Activated T-cell treated with anti-CD3 and anti-CD28 coated beads, Interleukin-2, amount 50 U/mL, for 4 hours (primary cell): ENCODE data around the gene DNAJB9. TPM values are rescaled to one million over a fixed set of nuclear protein-coding genes. Genes with fewer than 3 reads are reported as not detected.
"Not testable (repeated sequence)": the region's sequence is repeated elsewhere in the genome, so short reads cannot be mapped to it uniquely, and the experiment has no call there.

Experiments
- ATAC-seq, 2 donors: fragments of 200-7000 bp; cut with Tn5 transposase; one replicate each; pipeline ENCODE4 v1.10.0; 2021
- DNase-seq: peaks from one replicate; pipeline ENCODE4 v3.0.0-alpha.2; 2020
- H3K27me3 Mint-ChIP-seq: one replicate; pipeline ENCODE4 v1.8.0; 2021; ENCODE audit warnings: low read depth, mixed read lengths
- H3K36me3 Mint-ChIP-seq: one replicate; pipeline ENCODE4 v1.8.0; 2022; ENCODE audit warnings: mixed read lengths; ENCODE audit not compliant: insufficient read depth
- H3K4me1 Mint-ChIP-seq: one replicate; pipeline ENCODE4 v1.8.0; 2021; ENCODE audit warnings: low read depth, mixed read lengths
- H3K4me3 Mint-ChIP-seq: one replicate; pipeline ENCODE4 v1.8.0; 2021; ENCODE audit warnings: mild to moderate bottlenecking, moderate library complexity, mixed read lengths
- H3K9me3 Mint-ChIP-seq: one replicate; pipeline ENCODE4 v1.8.0; 2021; ENCODE audit warnings: mixed read lengths
- total RNA-seq, 3 donors: library from RNA; stranded (reverse); gene quantifications; one replicate each; pipeline ENCODE4 v1.2.1, GENCODE V29; 2021

The DNAJB9 gene
- total RNA-seq, 3 donors from 2014 or later, result 10.2 to 14.6 (median 13.2) TPM

DNA sequence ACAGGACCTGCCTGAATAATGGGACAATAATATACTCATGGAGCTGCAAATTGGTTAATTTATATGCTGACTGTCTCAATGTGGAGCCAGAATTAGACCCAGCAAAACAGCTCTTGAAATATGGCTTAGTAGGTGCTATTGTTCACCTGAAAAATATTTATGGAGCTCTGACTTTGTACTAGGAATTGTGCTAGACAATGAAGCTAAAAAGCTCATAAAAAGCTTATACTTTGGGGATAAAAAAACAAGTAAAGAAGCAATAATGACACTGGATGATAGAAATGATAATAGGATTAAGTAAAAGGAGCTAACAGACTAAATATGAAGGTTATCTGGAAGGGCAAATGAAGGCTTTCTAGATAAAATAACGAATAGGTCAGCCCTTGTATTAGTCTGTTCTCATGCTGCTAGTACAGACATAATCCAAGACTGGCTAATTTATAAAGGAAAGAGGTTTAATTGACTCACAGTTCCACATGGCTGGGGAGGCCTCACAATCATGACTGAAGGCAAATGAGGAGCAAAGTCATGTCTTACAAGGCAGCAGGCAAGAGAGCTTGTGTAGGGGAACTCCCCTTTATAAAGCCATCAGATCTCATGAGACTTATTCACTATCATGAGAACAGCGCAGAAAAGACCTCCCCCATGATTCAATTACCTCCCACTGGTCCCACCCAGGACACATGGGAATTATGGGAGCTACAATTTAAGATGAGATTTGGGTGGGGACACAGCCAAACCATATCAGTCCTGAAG lies 21.4 kb upstream of the DNAJB9 start:
- not testable (repeated sequence) for ATAC-seq, H3K4me1 Mint-ChIP-seq, DNase-seq, H3K36me3 Mint-ChIP-seq, H3K27me3 Mint-ChIP-seq, H3K4me3 Mint-ChIP-seq, H3K9me3 Mint-ChIP-seq

GRCh38 chr7:108556665-108557064 lies 13.0 kb upstream of the DNAJB9 start:
- ATAC-seq, H3K4me3 Mint-ChIP-seq, DNase-seq, H3K27me3 Mint-ChIP-seq, H3K4me1 Mint-ChIP-seq: not testable (repeated sequence)
- Mint-ChIP-seq H3K36me3 (peaks cover 20% of the 10 kb centered on the region), H3K9me3 (peaks cover 19% of the 10 kb centered on the region)

- H3K27me3 Mint-ChIP-seq, result no peaks in the 10 kb centered on the region
- no peak overlapping the region for H3K4me3 Mint-ChIP-seq
These were observed 12.5 kb upstream of the DNAJB9 start for GRCh38 chr7:108557191-108557590.

GRCh38 chr7:108557617-108558016 lies 12.1 kb upstream of the DNAJB9 start:
- no peaks in the 10 kb centered on the region for H3K27me3 Mint-ChIP-seq
- DNase-seq (no peak), ATAC-seq (no peak)
- no peaks in the 10 kb centered on the region for H3K4me1 Mint-ChIP-seq
- H3K4me3 Mint-ChIP-seq, result no peak overlapping the region
- peaks cover 19% of the 10 kb centered on the region for H3K9me3 Mint-ChIP-seq
- peaks cover 23% of the 10 kb centered on the region for H3K36me3 Mint-ChIP-seq

More at GRCh38 chr7:108557191-108557590, 12.5 kb upstream of the DNAJB9 start:
- no peak for ATAC-seq
- Mint-ChIP-seq H3K9me3 (peaks cover 19% of the 10 kb centered on the region), H3K4me1 (peaks cover under 1% of the 10 kb centered on the region), H3K36me3 (peaks cover 21% of the 10 kb centered on the region)
- DNase-seq, result no peak

DNA sequence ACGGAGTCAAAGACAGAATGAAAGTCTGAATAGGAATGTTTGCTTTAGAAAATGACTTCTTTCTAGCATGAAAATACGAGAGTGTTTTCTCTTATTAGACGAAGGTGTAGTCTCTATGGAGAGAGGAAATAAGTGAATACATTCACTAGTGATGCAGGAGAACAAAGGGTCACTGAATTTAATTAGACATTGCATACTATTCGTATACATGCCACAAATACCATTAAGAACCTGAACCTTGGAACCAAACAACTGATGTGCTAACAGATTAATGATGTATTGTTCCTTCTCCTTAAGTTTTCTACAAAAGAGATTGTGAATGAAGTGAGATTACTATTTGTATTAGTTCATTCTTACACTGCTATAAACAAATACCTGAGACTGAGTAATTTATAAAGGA lies 10.4 kb upstream of the DNAJB9 start:
- ATAC-seq (no peak), DNase-seq (no peak)
- Mint-ChIP-seq H3K4me1 (peaks cover 4% of the 10 kb centered on the region), H3K4me3 (no peak overlapping the region), H3K9me3 (peaks cover 19% of the 10 kb centered on the region), H3K27me3 (no peaks in the 10 kb centered on the region), H3K36me3 (peaks cover 28% of the 10 kb centered on the region)

DNA sequence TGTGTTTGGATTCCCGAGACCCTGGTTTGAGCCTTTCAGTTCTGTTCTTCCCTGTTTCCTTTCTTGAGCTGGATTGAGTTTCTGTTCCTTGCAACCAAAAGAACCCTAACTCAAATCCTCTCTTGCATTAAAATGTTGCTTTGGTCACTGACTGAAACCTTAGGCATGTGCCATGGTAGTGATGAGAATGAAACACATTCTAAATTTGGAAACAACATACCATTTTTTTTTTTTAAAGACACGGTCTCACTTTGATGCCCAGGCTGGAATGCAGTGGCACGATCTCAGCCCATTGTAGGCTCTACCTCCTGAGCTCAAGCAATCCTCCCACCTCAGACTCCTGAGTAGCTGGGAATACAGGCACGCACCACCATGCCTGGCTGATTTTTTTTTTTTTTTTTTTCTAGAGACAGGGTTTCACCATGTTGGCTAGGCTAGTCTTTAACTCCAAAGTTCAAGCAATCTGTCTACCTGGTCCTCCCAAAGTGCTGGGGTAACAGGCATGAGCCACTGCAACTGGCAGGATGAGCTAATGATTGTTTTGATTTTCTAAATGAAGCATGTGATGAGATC lies 8.5 kb upstream of the DNAJB9 start:
- Mint-ChIP-seq H3K36me3 (peaks cover 43% of the 10 kb centered on the region), H3K27me3 (no peaks in the 10 kb centered on the region), H3K9me3 (peaks cover 19% of the 10 kb centered on the region), H3K4me1 (peaks cover 10% of the 10 kb centered on the region), H3K4me3 (no peak overlapping the region)
- DNase-seq (no peak), ATAC-seq (no peak)

GRCh38 chr7:108565987-108566386 lies 3.7 kb upstream of the DNAJB9 start:
- ATAC-seq, result no peak
- no peak for DNase-seq
- no peaks in the 10 kb centered on the region for H3K9me3 Mint-ChIP-seq
- H3K27me3 Mint-ChIP-seq, result no peaks in the 10 kb centered on the region
- no peak overlapping the region for H3K4me3 Mint-ChIP-seq
- H3K4me1 Mint-ChIP-seq, result peaks cover 29% of the 10 kb centered on the region
- H3K36me3 Mint-ChIP-seq, result peaks cover 31% of the 10 kb centered on the region

GRCh38 chr7:108568801-108569380 lies 783 bp upstream of the DNAJB9 start:
- H3K4me1 Mint-ChIP-seq, result peaks cover 50% of the 10 kb centered on the region
- H3K36me3 Mint-ChIP-seq, result peaks cover 32% of the 10 kb centered on the region
- ATAC-seq (no peak), DNase-seq (no peak)
- no peaks in the 10 kb centered on the region for H3K9me3 Mint-ChIP-seq
- H3K27me3 Mint-ChIP-seq, result no peaks in the 10 kb centered on the region
- H3K4me3 Mint-ChIP-seq, result peak overlapping the region; percentile 96

DNA sequence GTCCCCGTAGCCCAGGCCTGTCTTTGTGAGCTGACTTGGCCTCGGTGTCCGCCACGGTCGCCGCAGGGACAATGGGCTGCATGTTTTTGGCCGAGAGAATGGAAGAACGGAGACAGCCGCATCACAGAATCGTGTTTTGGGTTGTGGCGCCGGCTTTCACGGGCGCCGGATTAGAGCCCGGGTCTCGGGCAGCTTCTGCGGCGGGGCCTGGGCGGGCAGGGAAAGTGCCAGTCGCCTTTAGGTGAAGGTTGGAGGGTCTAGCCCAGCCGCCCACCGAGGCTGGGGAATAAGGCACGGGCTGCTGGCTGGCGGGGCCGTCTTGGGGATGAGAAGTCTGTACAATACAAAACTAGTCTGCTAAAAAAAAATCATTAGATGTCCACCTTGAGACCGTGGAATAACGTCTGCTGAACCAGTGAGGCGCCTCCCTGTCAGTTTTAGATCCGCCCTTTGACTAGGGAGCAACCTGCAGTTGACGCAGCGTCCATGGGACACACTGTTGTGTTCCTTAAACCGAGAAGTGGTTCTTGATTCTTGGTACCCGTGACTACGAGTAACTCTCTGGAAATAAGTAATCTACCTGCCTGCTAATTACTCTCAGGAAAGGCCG lies 577 bp downstream of the DNAJB9 start:
- Mint-ChIP-seq H3K4me1 (peaks cover 52% of the 10 kb centered on the region), H3K4me3 (peak overlapping the region; percentile 96), H3K9me3 (no peaks in the 10 kb centered on the region), H3K27me3 (no peaks in the 10 kb centered on the region), H3K36me3 (peaks cover 31% of the 10 kb centered on the region)
- DNase-seq, result peak; percentile 22
- ATAC-seq, result peak; percentile 1 to 22

GRCh38 chr7:108572480-108572879 lies 2.8 kb downstream of the DNAJB9 start:
- Mint-ChIP-seq H3K4me1 (peaks cover 45% of the 10 kb centered on the region), H3K36me3 (peaks cover 37% of the 10 kb centered on the region)
- no peak for ATAC-seq

GRCh38 chr7:108575156-108575555 lies 5.5 kb downstream of the DNAJB9 start:
- H3K9me3 Mint-ChIP-seq, result peaks cover 3% of the 10 kb centered on the region
- no peak for ATAC-seq
- no peak for DNase-seq
- no peaks in the 10 kb centered on the region for H3K27me3 Mint-ChIP-seq
- H3K36me3 Mint-ChIP-seq, result peaks cover 49% of the 10 kb centered on the region
- H3K4me3 Mint-ChIP-seq, result no peak overlapping the region
- H3K4me1 Mint-ChIP-seq, result peaks cover 34% of the 10 kb centered on the region

More at GRCh38 chr7:108572480-108572879, 2.8 kb downstream of the DNAJB9 start:
- H3K9me3 Mint-ChIP-seq, result no peaks in the 10 kb centered on the region
- no peak for DNase-seq
- H3K27me3 Mint-ChIP-seq, result no peaks in the 10 kb centered on the region
- no peak overlapping the region for H3K4me3 Mint-ChIP-seq

DNA sequence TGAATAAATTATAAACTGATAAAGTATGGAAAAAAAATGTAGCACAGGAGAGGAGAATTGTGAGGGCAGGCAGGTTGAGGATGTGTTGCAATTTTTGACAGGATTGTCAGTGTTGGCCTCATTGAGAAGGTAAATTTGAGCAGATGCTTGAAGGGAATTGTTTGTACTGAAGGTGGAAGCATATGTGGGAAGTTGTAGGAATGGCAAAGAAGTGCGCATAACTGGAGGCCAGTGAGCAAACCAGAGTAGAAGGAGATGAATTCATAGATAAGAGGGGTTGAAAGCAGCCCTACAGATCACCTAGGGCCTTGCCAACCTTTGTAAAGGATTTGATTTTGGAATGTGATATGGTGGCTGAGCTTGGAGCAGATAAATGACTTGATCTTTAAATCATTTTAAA lies 6.4 kb downstream of the DNAJB9 start:
- no peak overlapping the region for H3K4me3 Mint-ChIP-seq
- H3K27me3 Mint-ChIP-seq, result no peaks in the 10 kb centered on the region
- H3K36me3 Mint-ChIP-seq, result peaks cover 49% of the 10 kb centered on the region
- ATAC-seq (no peak), DNase-seq (no peak)
- peaks cover 3% of the 10 kb centered on the region for H3K9me3 Mint-ChIP-seq
- H3K4me1 Mint-ChIP-seq, result peaks cover 31% of the 10 kb centered on the region

DNA sequence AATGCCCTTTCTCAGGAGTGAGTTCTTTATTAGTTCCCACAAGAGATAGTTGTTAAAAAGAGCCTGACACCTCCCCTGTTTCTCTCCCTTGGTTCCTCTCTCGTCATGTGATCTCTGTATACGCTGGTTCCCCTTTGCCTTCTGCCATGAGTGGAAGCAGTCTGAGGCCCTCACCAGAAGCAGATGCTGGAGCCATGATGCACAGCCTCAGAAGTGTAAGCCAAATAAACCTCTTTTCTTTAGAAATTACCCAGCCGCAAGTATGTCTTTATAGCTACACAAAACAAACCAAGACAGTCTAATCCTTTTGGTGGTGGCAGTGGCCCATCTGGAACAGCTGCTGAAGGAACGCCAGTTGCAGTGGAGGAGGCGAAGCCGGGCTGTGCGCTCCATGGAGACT lies 9.3 kb downstream of the DNAJB9 start:
- Mint-ChIP-seq H3K4me3 (no peak overlapping the region), H3K36me3 (peaks cover 36% of the 10 kb centered on the region), H3K4me1 (peaks cover 10% of the 10 kb centered on the region), H3K27me3 (no peaks in the 10 kb centered on the region), H3K9me3 (peaks cover 3% of the 10 kb centered on the region)
- no peak for ATAC-seq
- no peak for DNase-seq

GRCh38 chr7:108580298-108580697 lies 10.6 kb downstream of the DNAJB9 start:
- H3K9me3 Mint-ChIP-seq, result peaks cover 3% of the 10 kb centered on the region
- no peak overlapping the region for H3K4me3 Mint-ChIP-seq
- ATAC-seq (no peak), DNase-seq (no peak)
- H3K4me1 Mint-ChIP-seq, result peaks cover 5% of the 10 kb centered on the region
- peaks cover 25% of the 10 kb centered on the region for H3K36me3 Mint-ChIP-seq
- H3K27me3 Mint-ChIP-seq, result no peaks in the 10 kb centered on the region
